H54 (cell line): ENCODE data around the gene MUTYH.
"Not testable (repeated sequence)": the region's sequence is repeated elsewhere in the genome, so short reads cannot be mapped to it uniquely, and the experiment has no call there.

Source experiments
- DNase-seq: peaks from one replicate; pipeline ENCODE4 v3.0.0; 2011; ENCODE audit warnings: low spot score, mixed read lengths; ENCODE audit not compliant: insufficient read length
- FAIRE-seq: peaks from 3 replicates; lab custom pipeline; 2011; peaks lifted over from hg19 to GRCh38; lab: Jason Lieb, UNC
- POLR2A ChIP-seq: IDR thresholded peaks from 2 replicates; pipeline ENCODE4 v1.6.1; 2011; ENCODE audit warnings: low read depth, mild to moderate bottlenecking, low read length

MUTYH gene

DNA sequence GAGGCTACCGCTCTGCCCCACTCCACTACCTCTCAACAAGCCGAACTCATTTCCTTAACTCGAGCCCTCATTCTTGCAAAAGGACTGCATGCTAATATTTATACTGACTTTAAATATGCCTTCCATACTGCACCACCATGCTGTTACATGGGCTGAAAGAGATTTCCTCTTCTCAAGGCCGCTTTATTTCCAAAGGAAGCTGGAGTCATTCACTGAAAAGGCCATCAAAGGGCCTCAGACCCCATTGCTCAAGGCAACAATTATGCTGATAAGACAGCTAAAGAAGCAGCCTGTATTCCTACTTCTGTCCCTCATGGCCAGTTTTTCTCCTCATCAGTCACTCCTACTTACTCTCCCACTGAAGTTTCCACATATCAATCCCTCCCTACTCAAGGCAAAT lies 20.5 kb downstream of the MUTYH start:
- FAIRE-seq (no peak), DNase-seq (no peak)
- no peak for TF ChIP-seq POLR2A

DNA sequence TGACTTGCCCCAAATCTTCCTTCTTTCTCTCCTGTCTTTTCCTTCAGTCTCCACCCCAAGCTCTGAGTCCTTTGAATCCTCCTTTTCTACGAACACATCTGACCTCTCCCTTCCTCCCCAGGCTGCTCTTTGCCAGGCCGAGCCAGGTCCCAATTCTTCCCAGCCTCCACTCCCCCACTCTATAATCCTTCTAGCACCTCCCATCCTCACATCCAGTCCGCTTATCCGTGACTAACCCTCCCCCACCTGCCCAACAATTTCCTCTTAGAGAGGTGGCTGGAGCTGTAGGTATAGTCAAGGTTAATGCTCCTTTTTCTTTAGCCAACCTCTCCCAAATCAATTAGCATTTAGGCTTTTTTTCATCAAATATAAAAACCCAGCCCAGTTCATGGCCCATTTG lies 23.1 kb downstream of the MUTYH start:
- no peak for TF ChIP-seq POLR2A
- DNase-seq (no peak), FAIRE-seq (no peak)

DNA sequence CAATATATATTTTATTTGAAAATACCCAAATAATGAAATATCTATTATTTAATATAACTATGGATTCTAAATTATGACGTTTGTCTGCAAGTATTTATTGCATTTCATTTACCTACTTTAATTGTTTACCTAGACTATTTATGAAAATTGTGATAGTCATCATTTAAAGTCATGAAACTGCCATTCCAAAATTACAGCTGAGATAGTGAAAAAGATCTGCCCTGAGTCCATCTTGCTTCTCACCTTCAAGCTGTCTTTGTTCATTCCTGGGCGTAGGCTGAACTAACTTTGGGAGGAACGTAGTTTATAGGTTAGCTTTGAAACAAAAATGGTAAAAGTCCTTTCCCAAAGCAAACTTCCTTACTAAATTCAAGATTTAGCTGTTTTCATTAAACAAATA lies 26.0 kb downstream of the MUTYH start:
- no peak for DNase-seq
- no peak for FAIRE-seq
- no peak for TF ChIP-seq POLR2A

DNA sequence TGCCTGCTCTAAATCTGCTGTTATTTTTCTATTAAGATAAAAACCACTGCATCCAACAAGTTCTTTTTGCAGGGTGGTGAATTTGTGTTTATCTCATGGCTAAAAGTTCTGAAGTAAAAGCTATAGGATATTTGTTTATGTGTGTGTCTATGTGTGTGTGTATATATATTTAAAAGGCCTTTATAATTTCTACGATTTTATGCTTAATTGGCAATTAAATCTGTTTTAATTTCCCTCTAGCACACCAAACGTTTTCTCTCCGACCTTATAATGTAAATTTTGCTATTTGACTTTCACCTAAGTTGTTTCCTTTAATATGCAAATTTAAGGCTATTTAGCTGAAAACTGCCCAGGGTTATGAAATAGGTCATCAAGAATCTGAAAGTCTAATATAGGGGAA lies 33.3 kb downstream of the MUTYH start:
- no peak for FAIRE-seq
- no peak for DNase-seq

GRCh38 chr1:45306319-45306718 lies 33.9 kb downstream of the MUTYH start:
- FAIRE-seq (no peak), DNase-seq (no peak)
- no peak for TF ChIP-seq POLR2A

More for the DNA sequence above, 33.3 kb downstream of the MUTYH start:
- no peak for TF ChIP-seq POLR2A

- TF ChIP-seq POLR2A, result no peak
- FAIRE-seq, result no peak
- DNase-seq, result no peak
Measured at GRCh38 chr1:45305231-45305630, 35.0 kb downstream of the MUTYH start.

DNA sequence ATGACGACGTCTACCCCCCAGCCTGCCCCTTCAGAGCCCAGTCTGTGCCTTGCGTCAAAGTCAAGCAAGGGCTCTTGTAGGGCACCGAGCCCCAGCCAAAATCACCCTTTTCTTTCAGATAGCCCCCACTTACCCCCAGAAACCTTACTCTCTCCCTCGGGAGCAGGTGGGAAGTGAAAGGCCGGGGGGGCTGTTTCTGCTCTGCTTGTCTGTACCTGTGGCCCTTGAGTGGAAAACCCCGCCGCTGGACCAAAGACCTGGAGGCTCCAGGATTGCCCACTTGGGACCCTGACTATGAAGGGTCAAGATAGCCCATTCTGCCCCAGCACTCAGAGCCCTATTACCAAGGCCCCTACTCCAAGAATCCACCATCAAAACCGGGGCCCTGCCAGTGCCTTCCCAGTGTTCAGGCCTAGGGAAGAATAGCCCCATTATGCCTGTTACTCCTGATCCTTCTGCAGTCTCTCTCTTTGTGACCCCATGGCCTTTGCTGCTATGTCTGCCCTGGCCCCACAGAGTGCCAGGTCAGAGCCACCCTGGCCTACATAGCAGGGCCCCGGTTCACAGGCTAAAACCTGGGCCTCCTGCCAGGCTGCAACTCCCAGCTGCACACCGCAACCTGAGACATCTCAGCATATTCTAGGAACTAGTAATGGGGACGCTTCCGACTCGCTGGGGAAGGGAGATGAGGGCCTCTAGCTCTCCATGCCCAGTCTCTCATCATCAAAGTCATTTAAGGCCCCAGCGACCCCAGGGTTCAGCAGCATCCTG lies 35.7 kb downstream of the MUTYH start:
- no peak for DNase-seq

DNA sequence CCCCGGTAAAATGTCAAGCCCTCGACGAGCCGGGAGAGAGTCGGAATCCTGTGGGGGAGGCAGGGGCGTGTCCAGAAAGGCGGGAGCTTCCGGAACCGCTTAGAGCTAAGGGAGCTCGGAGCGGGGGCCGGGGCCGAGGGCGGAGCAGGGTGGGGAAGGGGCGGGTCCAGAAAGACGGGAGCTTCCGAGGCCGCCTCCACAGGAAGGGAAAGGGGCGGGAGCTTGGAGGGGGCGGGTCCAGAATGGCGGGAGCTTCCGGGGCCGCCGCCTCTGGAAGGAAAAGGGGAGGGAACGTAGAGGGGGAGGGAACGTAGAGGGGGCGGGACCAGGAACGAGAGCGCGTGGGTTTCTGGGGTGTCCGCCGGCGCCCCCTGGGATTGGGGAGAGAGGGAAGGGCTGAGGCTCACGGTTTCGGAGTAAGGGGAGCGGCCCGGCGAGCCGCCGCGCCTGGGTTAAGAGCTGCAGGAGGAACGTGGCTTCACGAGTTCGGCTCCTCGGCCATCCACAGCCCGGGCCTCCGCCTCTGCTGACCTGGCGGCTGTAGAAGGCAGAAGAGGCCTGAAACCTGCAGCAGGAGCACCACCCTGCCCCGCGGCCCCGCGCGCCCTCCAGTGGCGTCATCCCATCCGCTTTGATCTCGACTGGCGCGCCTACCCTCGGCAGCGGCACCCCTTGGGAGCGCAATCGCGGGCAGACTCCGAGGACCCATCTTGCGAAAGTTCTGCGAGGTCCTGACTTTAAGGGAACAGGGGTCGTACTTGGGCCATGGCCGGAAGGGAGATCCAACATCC lies 36.5 kb downstream of the MUTYH start:
- DNase-seq (peak; percentile 89), FAIRE-seq (no peak)
- TF ChIP-seq POLR2A, result peak; percentile 64; the same call in 1 of the 2 replicates

More for the DNA sequence above, 35.7 kb downstream of the MUTYH start:
- no peak for FAIRE-seq
- no peak for TF ChIP-seq POLR2A

DNA sequence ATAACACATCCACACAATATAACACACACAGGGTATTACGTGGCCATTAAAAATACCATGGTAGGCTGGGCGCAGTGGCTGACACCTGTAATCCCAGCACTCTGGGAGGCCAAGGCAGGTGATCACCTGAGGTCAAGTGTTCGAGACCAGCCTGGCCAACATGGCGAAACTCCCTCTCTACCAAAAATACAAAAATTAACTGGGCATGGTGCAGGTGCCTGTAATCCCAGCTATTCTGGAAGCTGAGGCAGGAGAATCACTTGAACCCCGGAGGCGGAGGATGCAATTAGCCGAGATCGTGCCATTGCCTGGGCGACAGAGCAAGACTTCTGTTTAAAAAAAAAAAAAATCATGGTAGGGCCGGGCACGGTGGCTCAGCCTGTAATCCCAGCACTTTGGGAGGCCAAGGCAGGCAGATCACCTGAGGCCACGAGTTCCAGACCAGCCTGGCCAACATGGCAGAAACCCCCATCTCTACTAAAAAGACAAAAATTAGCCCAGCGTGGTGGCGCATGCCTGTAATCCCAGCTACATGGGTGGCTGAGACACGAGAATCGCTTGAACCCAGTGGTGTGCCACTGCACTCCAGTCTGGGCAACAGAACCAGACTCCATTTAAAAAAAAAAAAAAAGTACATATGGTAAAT lies 37.6 kb downstream of the MUTYH start:
- FAIRE-seq, result no peak
- DNase-seq, result no peak
- no peak for TF ChIP-seq POLR2A

DNA sequence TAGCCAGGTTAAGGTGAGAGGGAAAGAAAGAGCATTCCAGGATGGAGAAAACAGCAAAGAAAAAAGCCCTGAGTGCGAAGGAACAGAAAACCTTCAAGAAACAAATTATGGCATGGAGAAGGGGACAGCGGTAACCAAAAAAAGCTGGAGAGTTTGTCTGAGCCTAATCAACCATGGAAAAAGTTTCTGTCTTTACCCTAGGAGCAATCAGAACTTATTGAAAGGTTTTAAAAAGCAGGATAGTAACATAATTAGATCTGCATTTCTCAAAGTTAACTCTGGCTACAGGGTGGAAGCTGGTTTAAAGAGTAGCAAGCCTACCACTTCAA lies 39.6 kb downstream of the MUTYH start:
- DNase-seq (no peak), FAIRE-seq (no peak)
- no peak for TF ChIP-seq POLR2A

DNA sequence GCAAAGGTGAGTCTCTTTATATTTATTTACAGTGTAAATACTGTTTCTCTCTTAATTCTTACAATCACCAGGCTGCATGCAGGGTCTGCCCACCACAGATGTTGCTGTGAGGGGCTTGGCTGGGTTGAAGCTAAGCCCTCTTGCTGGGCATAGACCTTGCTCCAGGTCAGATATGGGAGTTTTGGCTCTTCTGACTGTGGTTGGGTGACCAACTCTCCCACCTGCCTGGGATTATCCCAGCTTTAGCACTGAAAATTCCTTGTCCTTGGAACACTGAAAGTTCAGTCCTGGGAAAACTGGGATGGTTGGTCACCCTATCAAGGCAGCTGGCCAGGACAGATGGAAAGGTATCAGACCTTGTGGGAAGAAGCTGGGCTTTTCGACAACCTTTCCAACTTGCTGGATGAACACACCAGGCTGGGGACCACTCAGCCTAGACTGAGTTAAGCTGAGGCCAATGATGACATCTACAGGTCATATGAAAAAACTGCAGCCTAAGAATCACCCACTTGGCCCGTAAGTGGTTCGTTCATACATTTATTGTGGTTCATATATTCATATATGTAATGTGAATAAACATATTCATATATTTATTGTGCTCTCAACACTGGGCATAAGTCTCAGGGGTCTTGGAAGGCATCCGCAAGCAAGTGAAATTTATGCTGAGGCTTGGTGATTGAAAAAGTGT lies 40.1 kb downstream of the MUTYH start:
- no peak for TF ChIP-seq POLR2A
- FAIRE-seq, result no peak
- peak; percentile 42 for DNase-seq

DNA sequence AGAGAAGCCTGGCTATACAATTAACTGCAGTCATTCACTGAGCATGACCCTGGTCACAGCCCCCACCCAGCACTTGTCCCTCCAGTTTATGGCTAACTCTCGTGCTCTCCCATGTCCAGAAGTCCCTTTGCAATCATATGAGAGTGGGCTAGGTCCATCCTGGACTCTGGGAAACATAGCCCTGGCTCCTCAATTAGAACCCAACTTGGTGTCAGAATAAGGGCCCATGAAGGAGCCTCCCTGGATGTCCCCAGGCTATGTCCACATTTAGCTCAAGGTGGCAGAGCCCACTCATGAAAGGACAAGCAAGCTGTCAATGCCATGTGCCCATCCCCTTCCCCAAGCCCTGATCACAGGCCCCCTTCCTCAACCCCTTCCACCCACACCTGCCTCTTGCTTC lies 40.9 kb downstream of the MUTYH start:
- TF ChIP-seq POLR2A, result no peak
- DNase-seq (no peak), FAIRE-seq (no peak)

- no peak for FAIRE-seq
- DNase-seq, result no peak
- TF ChIP-seq POLR2A, result no peak
Measured at GRCh38 chr1:45297666-45298356, 42.4 kb downstream of the MUTYH start.

GRCh38 chr1:45291716-45292115 lies 48.5 kb downstream of the MUTYH start:
- no peak for DNase-seq
- no peak for TF ChIP-seq POLR2A
- FAIRE-seq, result no peak

DNA sequence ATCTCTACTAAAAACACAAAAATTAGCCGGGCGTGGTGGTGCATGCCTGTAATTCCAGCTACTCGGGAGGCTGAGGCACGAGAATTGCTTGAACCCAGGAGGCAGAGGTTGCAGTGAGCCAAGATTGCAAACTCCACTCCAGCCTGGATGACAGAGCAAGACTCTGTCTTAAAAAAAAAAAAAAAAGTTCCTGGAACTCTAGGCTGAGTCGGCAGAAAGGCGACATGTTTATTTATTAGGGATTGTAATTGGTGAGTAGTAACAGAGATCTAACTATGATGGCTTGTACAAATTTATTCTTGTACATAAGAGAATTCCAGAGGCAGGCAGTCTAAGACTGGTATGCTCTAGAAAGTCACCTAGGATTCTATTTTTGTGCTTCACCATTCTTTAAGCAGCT lies 49.2 kb downstream of the MUTYH start:
- DNase-seq, FAIRE-seq: not testable (repeated sequence)

GRCh38 chr1:45286521-45286920 lies 53.7 kb downstream of the MUTYH start:
- not testable (repeated sequence) for DNase-seq, FAIRE-seq

- not testable (repeated sequence) for DNase-seq, FAIRE-seq
Measured at GRCh38 chr1:45284858-45285257, 55.4 kb downstream of the MUTYH start.
